ENCODE measurements around the gene SYTL2.
"Not testable (repeated sequence)": the region's sequence is repeated elsewhere in the genome, so short reads cannot be mapped to it uniquely, and the experiment has no call there.

Gene SYTL2

DNA sequence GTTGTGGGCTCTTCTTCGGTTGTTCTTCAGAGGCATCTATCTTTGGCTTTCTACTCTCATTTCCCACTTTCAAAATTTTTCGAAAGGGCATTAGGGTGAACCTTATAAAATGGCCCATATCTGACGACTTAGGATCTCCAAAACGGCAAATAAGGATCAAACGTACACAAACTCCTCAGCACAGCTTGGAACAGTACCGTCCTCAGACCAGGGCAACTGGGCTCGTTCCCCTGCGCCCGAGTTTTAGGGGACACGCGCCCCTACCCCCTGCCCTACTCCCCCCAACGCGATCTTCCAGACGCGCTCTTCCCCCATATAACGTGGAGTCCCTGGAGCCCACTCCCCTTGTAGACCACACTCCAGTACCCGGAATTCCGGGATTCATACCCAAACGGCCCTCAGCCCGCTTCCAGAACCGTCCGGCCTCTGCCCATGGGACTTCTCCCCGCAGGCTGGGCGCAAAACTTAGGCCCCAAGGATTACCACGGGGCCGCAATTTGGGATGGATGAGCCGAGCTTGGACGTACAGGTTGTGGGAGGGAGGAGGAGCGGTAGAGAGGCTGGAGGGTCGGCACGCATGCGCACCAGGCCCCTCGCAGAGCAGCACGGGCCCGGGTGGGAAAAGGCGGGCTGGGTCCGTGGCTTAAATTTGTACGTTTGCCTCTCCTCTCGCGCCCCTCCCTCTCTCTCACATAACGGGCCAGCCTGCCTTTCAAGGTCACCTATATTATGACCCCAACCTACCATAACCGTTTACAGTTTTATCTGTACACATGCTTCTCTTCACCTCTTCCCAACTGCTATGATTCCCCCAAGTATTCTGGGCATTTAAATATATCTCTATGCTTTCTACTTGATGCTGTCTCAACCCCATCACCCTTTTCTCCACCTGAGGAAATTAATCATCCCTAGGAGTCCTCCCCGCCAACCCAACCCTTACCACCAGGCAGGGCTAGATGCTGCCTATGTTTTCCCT is 128.3 kb downstream of the SYTL2 start:
- peak; percentile 63 for DNase-seq

DNA sequence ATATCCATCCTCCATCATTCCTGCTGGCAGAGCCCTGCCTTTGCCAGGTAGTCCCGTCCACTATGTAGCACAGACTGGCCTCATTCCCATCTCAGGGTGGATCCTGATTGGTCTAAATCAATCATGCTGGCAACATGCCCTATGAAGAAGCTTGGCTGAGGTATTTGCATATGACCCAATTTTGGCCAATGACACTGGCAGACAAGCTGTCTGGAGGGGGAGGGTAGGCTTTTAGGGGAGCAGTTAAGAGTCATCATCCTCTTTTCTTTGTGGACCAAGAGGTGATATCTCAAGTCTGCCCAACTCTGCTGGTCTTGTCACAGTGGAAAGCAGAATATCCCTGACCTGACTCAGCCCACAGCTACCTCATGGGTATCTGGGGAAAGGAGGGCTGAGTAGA is 130.0 kb downstream of the SYTL2 start:
- DNase-seq: peak; percentile 5

DNA sequence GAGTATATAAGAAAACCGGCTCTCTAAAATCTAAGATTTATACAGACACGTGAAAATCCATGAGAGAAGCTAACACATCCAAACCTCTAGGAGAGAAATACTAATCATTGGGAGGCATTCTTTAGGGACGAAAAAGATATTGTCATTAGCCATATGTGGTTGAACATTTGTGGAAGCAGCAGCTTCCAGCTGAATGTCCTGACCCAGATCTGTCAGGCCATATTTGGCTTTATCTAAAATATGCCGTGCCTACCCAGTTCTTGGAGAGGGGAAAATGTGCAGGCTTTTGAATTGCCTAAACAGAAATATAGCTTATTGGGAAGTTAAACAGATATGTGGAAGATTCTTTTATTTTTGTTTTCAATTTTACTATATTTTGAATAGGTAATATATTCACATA is 131.4 kb downstream of the SYTL2 start:
- no peak for DNase-seq

DNA sequence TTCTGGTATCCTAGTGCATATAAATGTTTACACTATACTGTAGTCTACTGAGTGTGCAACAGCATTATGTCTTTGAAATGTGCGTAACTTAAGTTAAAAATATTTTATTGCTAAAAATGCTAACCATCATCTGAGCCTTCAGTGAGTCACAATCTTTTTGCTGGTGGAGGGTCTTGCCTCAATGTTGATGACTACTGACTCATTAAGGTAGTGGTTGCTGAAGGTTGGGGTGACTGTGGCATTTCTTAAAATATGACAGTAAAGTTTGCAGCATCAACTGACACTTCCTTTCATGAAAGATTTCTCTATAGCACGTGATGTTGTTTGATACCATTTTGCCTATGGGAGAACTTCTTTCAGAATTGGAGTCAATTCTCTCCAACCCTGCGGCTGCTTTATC is 137.5 kb downstream of the SYTL2 start:
- DNase-seq: no peak

DNA sequence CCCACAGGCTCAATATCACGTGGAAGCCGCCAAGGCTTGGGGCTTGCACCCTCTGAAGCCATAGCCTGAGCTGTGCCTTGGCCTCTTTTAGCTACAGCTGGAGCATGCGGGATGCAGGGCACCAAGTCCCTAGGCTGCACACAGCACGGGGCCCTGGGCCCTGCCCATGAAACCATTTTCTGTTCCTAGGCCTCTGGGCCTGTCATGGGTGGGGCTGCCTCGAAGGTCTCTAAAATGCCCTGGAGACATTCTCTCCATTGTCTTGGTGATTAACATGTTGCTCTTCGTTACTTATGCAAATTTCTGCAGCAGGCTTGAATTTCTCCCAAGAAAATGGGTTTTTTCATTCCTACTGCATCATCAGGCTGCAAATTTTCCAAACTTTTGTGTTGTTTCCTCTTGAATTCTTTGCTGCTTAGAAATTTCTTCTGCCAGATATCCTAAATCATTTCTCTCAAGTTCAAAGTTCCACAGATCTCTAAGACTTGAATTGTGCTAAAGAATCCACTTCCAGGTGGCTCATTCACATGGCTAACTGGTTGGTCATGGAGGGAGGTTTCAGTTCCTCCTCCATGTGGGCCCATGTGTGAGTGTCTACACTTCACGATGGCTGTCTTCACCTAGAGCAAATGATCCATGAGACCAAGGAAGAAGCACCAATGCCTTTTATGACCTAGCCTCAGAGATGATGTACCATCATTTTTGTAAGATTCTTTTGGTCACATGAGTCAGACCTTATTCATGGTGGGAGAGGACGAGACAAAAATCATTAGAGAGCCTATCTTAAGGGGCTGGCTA is 138.6 kb downstream of the SYTL2 start:
- DNase-seq: no peak

DNA sequence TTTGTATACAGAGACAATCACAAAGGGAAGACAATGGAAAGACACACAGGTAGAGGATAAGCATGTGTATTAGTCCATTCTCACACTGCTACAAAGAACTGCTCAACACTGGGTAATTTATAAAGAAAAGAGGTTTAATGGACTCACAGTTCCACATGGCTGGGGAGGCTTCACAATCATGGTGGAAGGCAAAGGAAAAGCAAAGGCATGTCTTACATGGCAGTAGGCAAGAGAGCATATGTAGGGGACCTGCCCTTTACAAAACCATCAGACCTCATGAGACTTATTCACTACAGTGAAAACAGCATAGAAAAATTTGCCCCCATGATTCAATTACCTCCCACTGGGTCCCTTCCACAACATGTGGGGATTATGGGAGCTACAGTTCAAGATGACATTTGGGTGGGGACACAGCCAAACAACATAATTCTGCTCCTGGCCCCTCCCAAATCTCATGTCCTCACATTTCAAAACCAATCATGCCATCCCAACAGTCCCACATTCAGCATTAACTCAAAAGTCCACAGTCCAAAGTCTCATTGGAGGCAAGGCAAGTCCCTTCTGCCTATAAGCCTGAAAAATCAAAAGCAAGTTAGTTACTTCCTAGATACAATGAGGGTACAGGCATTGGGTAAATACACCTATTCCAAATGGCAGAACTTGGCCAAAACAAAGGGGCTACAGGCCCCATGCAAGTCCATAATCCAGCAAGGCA is 139.8 kb downstream of the SYTL2 start:
- not testable (repeated sequence) for DNase-seq

DNA sequence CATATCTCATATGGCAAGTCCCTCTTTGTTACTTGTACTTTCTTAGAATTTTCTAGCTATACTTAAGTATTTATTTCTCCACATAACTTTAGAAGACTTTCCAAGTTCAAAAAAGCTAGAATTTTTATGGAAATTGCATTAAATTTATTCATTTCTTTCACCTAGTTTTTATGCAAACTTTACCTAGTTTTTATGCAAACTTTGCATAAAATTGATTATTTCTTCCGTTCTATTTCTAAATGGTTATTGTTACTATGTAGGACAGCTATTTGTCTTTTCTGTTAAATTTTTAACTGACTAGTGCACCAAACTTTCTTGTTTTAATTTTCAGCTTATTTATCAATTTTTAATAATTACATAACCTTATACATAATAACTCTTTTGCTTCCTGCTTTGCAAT is 142.8 kb downstream of the SYTL2 start:
- no peak for DNase-seq

DNA sequence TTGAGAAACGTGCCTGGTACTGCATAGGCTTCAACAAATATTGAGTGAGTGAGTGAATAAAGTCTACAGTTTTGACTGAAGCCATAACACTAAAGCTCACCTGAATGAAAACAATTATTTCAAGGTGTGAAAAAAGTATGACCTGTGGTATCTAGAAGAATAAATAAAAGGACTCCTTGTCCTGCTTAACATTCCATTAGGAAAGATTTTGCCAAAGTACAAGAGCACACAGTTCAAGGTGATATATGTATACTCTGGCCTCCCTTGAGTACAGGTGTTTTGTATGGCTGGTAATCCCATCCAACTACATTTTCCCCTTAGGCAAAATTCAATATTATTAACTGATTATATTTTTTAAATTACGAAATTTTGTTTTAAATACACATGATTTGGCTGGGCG is 144.3 kb downstream of the SYTL2 start:
- no peak for DNase-seq

DNA sequence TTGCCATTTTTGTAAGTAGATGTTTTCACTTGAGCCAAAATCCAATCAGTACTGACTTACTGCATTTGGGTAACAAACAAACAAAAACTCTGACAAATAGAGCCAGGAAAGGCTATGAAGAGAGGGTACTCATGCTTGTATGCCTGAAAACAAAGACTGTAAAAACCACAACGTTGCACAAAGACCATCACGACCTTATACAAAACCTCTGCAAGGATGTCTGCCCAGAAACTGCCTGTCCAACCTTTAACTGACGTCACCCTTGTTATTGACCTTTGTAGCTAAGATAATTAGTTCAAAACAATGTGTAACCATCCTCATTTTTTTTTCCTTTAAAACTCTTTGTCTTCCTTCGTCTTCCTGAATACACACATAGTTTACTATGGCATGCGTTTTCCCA is 145.2 kb downstream of the SYTL2 start:
- DNase-seq: peak; percentile 35

DNA sequence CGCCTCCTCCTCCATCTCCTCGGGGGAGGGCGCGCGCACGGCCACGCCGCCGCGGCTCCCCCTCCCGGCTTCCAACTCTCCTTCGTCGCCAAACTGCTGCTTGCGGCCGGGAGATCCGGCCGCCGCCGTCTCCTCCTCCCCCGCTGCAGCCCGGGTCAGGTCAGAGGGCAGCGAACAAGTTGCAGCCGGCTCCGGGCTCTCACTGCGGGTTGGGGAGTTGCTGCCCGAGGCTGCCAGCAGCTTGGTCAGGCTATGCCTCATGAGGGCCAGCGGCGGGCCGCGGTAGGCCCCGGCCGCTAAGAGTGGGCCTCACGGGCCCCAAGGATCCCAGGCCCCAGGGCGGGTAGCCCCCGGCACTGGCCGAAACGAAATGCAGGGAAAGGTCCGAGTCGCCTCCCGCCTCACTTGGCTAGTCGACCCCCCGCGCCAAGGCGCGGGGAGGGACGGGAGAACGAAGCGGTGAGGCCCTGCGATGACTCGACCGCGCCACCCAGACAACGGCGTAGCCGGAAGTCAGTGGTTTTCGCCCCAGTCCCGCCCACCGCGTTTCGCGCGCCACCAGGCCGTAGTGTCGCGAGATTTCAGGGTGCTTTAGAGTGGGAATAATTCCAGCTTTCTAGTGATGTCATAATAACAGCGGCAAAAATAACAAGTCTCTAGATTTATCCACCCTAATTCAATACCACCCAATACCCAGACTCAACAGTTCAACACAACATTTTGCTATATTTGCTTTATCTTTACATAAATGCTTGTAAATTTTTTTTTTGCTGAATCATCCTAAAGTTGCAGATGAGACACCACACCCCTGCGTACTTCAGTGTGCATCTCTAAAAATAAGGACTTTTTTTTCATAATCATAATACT is 146.1 kb downstream of the SYTL2 start, which contains the start of gene CREBZF:
Gene CREBZF, minus strand, starts transcription at position 515 of the 867 bp plus-strand sequence. Its CDS starts 254 bp downstream, at position 261.
- peak; percentile 95 for DNase-seq

DNA sequence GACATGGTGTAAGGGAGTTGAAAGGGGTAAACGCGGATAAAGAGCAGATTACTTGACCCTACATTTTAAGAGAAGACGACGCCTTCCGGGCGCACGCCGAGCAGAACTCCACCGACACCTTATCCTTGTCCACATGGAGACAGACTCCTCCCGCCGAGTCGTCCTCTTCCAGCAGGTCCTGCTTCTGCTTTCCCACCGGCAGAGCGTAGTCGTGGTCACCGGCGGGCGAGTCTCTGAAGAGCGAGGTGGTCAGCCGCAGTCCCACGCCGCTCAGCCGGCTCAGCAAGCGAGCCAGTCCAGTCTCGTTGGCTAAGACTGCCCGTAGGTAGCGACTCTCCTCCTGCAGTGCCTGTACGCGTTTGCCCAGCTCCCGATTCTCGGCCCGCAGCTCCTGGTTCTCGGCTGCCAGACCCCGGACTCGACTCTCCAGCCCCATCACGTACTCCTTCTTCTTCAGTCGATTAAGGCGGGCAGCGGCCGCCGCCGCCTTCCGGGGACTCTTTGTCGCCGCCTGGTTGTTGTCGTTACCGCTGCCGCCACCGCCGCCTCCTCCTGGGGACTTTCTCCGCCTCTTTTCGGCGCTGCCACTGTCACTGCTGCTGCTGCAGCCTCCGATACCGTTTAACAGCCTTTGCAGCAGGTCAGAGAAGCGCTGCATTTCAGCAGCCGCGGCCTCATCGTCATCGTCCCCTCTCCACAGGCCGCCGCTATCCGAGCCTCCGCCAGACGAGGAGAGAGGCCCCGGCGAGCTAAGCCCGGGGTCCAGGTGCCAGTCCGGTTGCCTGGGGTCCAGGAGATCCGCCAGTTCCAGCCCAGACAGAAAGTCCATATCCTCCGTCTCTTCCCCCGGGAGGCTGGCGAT is 147.0 kb downstream of the SYTL2 start:
- DNase-seq: peak; percentile 91

DNA sequence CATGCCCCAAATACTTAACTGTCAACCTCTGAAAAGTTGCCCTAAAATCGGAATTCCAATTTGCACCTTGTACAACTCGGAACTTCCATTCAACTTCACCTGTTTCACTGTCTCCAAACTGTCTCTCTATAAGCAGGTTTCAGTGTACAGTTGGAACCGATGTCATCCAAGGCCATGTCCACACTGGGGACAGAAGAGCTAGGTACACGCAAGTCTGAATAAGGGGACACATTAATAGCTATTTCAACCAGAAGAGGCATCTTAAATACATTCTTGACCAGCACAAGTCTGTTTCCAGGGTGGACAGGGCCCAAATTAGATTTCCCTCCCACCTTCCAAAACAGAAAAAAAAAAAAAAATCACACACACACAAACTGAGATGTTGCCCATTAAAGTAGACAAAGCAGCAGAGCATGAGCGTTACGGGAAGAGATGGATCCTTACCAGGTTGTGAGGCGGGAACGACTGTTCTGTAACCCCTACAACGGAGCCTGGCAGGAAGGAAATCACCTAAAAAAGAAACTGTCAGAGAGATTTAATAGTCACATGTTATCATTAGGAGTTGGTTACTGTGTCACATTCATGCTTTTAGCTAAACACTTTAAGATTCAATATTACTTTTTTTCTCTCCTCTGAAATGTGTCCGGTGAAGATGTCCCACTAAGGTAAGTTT is 147.7 kb downstream of the SYTL2 start:
- peak; percentile 55 for DNase-seq

DNA sequence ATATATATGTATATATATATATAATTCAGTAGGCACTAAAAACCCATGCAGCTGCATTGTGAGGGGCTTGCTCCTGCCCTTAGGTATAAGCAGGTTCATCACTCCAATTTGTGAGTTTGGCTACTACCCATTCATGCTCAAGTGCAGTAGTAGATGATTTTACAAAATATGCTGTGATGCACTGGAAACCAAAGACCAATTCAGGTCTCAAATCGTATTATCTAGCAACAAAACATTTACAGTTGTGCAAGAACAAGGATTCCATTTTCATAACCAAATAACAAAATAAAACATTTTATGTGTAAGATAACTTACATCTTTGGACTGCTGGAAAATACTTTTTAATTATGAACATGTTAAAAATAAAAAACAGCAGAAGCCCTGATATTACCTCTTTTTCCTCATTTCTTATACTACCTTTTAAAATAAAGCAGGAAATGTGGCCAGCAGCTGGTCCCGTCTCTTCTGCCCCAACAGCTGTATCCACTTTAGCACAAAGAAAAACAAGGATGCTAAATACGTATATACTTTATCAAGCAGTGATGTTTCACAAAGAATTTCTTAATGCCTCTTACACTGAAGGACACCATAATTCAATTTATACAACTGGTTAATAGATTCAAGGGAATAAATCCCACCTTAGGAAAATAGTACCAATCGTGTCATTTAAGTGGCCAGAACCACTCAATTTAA is 148.8 kb downstream of the SYTL2 start:
- no peak for DNase-seq

DNA sequence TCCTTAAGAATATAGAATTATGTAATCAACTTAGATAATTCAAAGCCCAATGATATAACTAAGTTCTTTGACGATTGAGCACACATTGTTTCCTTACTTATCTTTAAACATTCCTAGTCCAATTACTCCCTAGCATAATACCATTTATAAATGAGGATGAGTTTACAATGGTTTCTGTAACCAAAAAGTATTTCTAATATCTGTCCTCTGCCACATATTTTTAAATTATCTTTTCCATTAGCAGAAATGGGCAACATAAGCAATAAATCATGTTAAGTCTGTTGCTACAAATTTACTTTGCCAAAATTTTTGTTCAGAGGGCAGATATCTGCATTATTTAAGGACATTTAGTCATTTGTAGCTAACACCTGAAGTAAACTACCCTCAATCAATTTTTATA is 152.8 kb downstream of the SYTL2 start:
- DNase-seq: no peak

DNA sequence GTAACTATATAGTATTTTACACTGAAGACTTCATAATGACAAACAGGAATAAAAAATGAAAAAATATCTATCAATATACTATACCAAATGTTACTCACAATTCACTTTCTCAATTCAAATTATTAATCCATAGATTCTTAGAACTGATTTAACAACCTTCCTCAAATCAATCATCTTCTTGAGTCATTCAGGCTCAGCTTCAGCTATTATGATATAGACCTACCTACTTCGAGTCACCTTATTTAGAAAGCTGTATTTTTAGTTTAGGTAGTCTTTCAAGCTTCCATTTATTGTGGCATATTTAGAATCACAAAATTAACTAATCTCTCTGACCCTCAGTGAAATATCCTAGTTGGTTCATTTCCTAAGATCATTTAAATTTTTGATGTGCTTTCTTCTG is 154.2 kb downstream of the SYTL2 start:
- DNase-seq: no peak

DNA sequence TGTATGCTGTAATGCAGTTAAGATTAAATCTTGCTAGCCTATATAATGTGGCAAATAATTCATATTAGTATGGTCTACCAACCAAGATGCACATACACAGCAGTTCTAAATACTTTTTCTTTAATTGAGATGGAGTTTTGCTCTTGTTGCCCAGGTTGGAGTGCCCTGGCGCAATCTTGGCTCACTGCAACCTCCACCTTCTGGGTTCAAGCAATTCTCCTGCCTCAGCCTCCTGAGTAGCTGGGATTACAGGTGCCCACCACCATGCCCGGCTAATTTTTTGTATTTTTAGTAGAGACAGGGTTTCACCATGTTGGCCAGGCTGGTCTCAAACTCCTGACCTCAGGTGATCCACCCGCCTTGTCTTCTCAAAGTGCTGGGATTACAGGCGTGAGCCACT is 156.6 kb downstream of the SYTL2 start:
- DNase-seq: not testable (repeated sequence)

DNA sequence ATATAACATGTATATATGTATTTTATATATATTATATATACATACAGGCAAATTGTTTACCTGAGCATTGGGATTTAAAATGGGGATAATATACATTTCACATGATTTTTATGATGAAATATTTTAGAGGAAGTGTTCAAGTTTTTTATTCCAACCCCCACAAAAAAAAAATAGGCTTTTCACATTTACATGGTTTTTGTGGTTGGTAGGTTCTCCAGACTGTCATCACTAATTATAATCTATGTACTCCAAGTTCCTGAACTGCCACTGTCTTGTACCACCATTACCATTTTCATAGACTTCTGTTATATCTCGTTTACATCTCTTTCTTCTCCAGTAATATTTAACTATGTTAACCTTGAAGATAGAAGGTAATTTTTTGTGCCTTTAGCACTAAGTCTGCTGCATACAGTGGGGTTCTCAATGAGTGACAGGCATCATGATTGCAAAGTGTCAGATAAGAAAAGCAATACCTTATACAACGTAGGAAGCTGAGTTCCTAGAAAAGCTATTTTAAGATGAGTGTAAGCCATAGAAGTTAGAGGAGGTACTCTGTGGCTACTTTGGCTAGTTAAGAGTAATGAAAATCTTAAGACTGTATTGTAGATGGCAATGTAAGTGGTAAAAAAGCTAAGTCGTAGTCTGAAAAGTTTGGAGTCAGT is 158.0 kb downstream of the SYTL2 start:
- no peak for DNase-seq

DNA sequence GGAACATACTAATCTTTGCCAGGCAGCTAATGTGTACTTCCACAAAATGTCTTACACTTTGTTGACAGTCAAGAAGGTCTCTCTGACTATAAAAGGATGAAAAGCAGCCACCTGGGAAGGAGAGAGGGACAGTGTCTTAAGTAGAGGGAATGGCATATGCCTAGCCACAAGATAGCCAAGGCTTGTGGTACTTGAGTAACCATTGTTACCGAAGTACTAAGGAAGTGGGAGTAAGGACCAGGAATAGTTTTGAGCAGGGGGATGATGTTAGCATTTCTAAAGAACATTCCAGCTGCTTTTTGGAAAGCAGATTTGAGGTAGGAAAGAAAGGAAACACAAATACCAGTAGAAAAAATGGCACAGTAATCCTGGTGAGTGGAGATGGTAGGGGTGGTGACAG is 159.8 kb downstream of the SYTL2 start:
- no peak for DNase-seq

DNA sequence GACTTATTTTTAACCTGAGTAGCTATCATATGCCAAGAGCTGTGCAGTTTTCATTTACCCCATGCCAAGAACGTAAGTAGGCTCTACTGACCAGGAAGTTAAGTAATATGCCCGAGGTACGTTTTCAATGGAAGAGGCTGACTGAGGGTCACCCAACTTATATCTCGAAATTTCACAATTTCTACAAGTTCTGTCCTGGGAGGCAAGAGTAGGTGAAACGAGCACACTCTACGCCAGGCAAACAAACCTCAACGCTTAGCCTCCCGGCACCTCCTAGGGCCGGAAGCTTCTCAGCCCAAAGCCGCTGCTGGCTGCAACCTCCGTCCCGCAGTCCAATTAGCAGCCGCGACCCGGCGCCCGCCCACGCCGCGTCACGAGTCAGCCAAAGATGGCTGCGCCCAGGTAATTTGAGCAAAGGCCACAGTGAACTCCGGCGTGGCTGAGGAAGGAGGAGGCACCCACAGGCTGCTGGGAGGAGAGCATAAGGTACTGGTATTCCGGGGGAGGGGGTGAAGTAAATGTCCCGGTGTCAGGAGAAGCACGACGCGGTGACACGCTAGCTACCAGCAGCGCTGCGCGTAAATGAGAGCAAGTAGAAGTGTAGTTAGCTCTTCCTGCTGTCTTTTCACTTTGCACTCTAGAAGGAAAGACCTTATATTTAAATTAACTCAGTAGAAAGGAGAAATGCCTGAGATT is 163.2 kb downstream of the SYTL2 start, which contains the start of gene TMEM126A:
Gene TMEM126A, plus strand, starts transcription at position 364 of the 696 bp plus-strand sequence. CDS start 2,289 bp downstream, outside the sequence.
- peak; percentile 91 for DNase-seq
